Measurements from ENCODE around the gene MYO19.
"Not testable (repeated sequence)": the region's sequence is repeated elsewhere in the genome, so short reads cannot be mapped to it uniquely, and the experiment has no call there.

Gene MYO19

GRCh38 chr17:36498560-36499300, 35.9 kb downstream of the MYO19 start:
- no peak for FAIRE-seq

DNA sequence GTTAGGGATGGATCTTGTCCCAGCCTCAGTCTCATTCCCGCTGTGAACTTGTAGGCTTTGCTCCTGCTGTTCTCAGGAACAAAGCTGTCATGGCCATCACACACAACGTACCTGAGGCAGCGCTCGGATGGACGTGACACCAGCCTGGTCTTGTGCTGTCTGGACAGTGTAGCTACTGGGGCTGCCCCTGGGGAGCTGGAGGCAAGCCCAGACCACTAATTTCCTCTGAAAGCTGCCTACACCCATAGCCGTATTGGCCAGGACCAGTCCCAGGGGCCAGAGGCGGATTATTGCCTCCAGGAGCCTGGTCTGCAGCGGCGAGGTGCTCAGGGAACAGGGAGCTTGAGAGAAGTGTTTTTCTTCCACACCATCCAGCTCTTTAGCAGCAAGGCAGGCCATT, 36.5 kb downstream of the MYO19 start:
- FAIRE-seq: no peak

GRCh38 chr17:36496018-36496789, 38.5 kb downstream of the MYO19 start:
- no peak for FAIRE-seq

- FAIRE-seq: no peak
These were observed 39.5 kb downstream of the MYO19 start for GRCh38 chr17:36495076-36495578.

DNA sequence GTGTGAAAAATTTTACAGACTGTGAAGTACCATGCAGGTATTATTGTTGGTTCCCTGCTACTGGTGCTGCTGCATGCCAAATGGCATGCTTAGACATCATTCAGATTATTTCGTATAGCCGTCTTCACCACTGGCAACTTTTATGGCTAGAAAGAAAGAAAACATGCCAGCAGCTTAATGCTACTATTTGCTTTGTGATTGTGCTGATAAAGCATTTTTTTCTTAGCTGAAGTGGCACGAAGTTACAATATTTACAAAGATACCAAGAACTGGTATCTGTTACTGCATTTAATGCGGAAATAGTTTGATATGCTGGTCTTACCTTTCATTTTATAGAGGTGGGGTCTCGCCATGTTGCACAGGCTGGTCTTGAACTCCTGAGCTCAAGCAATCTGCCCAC, 40.0 kb downstream of the MYO19 start:
- FAIRE-seq: no peak

DNA sequence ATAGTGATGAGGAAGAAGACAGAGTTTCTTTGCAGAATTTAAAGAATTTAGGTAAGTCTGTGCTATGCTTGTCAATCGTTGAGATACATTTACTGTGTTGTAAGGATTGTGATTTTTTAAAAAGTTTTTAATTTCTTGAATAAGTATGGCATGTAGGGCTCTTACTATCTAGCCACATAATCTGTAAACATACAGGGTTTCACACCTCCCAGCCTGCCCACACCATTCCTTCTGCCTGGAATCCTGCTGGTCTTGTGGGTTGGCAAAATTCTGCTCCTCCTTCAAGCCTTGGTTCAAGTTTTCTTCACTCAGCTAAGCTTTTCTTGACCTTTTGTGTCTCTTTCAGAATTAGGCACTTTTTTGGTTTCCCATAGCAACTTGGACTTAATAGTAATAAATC, 40.7 kb downstream of the MYO19 start:
- FAIRE-seq: no peak

- no peak for FAIRE-seq
These were observed 48.2 kb downstream of the MYO19 start, which contains the start of gene ZNHIT3 for GRCh38 chr17:36486204-36487194. Gene ZNHIT3 (plus strand): TSS chr17:36486681. CDS start chr17:36486700, 19 bp downstream.

GRCh38 chr17:36485805-36486203, 48.9 kb downstream of the MYO19 start:
- FAIRE-seq: no peak

DNA sequence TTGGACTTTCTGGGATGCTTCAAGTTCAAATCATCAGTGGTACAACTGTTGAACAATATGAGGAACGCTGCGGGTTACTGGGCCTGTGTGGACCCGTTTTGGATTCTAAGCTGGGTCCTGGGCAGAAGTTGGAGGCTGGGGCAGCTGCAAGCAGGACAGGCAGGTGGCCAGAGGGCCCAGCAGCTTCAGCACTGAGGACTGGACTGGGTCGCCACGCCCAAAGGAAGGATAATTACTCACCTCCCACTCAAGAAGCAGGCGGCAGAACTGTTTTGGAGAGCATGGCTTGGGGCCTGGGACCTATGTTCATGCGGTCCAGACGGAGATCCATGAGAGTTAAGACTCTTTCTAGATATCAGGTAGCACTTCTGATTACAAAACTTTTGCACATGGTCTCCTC, 49.6 kb downstream of the MYO19 start:
- FAIRE-seq: no peak

DNA sequence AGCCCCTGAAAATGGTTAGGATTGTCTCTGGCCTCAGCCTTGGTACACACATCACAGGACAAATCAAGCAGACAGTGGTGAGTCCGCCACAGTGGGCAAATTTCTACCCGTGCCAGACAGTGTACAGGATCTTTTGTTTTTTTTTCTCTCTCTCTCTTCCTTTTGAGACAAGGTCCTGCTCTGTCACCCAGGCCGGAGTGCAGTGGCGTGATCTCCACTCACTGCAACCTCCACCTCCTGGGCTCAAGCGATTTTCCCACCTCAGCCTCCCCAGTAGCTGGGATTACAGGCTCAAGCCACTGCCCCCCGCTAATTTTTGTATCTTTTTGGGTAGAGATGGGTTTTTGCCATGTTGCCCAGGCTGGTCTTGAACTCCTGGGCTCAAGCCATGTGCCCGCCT, 50.6 kb downstream of the MYO19 start:
- not testable (repeated sequence) for FAIRE-seq

DNA sequence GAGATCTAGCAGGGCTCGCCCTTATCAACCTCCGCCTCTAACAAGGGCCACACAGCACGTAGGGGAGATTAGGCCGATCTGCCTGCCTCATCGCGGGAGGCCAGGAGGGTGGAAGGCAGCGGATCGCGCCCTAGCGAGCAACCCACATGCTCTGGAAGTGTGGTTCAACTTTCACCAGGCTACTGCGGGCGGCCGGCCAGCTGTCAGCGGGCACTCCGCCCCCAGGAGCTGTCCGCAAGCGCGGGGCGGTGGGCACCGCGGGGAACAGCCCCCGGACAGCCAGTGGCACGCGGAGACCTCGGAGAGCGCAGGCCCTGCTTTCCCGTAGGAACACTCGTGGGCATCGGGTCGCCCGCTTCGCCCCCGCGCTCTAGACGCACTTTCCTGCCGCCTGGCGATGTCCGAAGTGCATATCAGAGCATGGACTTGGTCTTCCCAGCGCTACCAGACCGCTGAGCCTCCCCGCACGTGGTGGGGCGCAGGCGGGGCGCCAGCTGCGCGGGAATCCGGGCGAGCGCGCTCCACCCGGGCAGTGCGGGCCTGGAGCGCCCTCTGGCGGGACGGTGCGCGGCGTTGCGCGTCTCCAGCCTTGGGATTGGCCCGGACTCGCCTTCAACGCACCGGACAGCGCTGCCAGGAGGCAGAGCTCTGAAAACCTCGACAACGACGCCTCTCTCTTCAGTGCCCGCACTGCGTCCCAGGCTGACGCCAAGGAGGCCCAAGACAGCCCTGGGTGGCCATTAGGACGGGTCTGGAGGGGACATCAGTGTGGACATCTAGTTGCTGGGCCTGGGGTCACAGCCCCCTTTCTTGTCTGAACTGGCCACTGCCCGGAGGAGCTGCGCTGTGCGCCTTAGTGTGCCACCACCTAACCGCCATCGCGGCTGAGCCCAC, 51.8 kb downstream of the MYO19 start:
- no peak for FAIRE-seq

GRCh38 chr17:36481829-36482228, 52.8 kb downstream of the MYO19 start:
- FAIRE-seq: no peak

DNA sequence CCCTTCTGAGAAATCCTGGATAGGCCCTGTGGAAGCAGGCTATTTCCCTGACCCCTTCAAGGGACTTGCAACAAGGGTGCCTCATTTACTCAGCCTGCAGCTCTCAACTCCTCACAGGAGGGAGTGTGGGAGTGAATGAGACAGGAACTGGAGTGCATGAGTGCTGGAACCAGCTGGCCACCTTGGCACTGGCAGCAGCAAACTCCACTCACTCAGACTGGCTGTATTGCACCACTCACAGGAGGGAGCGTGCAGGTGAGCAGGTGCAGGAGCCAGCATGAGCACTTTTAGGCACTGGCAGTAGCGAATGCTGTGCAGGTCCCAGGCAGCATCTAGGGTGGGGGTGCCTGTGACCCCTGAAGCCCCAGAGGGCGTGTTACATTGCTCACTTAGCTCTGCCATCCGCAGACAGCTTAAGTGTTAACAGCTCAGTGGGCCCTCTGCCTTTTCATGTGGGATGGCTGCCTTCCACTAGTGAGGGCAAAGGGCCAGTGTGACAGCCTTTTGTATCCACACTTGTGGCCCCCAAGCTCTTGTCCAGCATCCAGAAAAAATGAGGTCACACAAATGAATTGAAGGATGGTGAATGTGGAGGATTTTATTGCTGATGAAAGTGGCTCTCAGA, 59.2 kb downstream of the MYO19 start:
- FAIRE-seq: no peak

DNA sequence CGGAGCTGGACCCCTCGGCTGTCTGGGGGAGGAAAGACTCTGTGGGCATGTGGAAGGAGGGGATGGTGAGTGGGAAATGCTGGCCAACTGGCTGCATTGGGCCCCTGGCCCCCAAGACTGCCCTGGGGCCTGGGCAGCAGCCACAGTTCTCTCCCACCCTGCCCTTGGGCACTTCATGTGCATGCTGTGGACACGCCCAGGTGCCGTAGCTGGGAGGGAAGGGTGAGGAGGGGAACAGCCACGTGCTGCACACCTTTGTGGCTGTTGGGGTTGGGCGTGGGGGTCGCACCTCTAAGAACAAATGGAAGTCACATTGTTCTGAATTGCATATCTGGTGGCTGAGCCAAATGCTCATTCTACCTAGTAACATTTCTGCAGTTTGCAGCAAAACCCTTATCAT, 60.1 kb downstream of the MYO19 start:
- FAIRE-seq: no peak

- no peak for FAIRE-seq
These were observed 64.2 kb downstream of the MYO19 start for GRCh38 chr17:36470499-36470898.

- FAIRE-seq: no peak
These were observed 64.9 kb downstream of the MYO19 start for GRCh38 chr17:36469733-36470132.

GRCh38 chr17:36468903-36469635, 65.6 kb downstream of the MYO19 start:
- FAIRE-seq: no peak

DNA sequence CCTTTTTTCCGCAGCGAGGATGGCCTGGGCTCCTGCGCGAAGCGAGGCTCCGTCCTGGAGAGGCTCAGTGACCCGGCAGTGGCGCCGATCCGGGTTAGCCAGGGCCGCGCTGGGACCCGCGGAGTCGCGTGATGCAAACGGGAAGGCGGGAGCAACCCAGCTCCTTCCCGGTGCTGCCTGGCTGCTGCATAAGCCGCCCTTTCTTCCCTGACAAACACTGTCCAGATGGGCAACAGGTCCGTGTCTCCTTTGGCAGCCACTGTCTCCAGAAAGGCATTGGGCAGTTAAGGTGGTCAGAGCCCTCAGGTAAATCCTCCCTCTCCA, 69.9 kb downstream of the MYO19 start:
- FAIRE-seq: no peak

DNA sequence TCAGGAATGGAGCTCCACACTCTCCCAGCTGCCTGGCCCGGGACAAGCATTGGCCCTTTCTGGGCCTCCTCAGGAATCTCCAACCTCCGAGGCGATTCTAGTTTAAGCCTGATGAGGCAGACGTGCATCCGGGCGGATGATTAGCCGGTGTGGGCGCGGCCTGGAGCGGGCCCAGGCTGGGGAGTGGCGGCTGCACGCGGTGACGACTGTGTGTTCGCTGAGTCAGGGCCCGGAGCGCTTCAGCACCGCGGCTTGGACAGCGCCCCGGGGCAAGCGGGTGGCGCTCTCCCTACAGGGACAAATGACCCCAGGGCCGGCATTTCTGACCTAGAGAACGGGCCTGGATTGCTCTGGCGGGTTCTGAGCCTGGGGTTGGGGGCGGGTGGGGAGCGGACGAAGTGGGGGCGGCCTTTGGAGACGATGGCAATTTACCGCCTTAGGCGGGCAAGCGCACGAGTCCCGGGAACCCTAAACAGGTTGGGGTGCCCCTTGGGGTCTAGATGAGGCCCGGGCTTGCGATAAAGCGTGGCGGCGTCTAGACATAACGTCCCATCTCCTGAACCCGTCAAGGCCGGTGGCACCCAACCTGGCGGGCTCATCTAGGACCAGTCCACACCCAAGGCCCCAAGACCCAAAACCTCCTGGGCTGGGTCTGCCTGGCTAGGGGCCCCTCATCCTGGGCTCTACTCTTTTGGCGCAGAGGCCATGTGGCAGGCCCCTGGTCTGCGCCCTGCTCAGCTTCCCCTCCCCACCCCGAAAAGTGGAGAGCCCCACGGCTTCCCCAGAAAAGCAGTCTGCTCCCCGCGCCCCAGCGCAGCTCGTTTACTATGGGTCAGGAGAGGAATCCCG, 70.5 kb downstream of the MYO19 start:
- no peak for FAIRE-seq
